Stimulated activated CD8-positive, alpha-beta memory T cell treated with anti-CD3 and anti-CD28 coated beads, Interleukin-4, amount 100 ng/mL, for 24 hours (primary cell): ENCODE results near the gene TSC22D2.

ENCODE experiments used
- DNase-seq: peaks from one replicate; pipeline ENCODE4 v3.0.0-alpha.2; 2020; ENCODE audit warnings: low read depth

TSC22D2 gene

GRCh38 chr3:150408221-150409124 lies at the start of gene TSC22D2:
TSS of gene TSC22D2 (plus strand) at chr3:150408298. CDS start at chr3:150409351, 1,053 bp downstream.
- peak; percentile 97 for DNase-seq

- no peak for DNase-seq
Measured at GRCh38 chr3:150359381-150359780, 48.7 kb upstream of the TSC22D2 start.

- no peak for DNase-seq
Measured at GRCh38 chr3:150360966-150361365, 47.1 kb upstream of the TSC22D2 start.

GRCh38 chr3:150362515-150363302 lies 45.4 kb upstream of the TSC22D2 start:
- no peak for DNase-seq

GRCh38 chr3:150363420-150363819 lies 44.7 kb upstream of the TSC22D2 start:
- DNase-seq, result no peak

- DNase-seq, result no peak
Measured at GRCh38 chr3:150365132-150365604, 42.9 kb upstream of the TSC22D2 start.

GRCh38 chr3:150367757-150368156 lies 40.3 kb upstream of the TSC22D2 start:
- DNase-seq, result no peak

GRCh38 chr3:150370122-150370602 lies 37.9 kb upstream of the TSC22D2 start:
- no peak for DNase-seq

GRCh38 chr3:150370999-150371398 lies 37.1 kb upstream of the TSC22D2 start:
- no peak for DNase-seq

GRCh38 chr3:150371741-150372254 lies 36.3 kb upstream of the TSC22D2 start:
- no peak for DNase-seq

- DNase-seq, result no peak
Measured at GRCh38 chr3:150372320-150372719, 35.8 kb upstream of the TSC22D2 start.

GRCh38 chr3:150372722-150373121 lies 35.4 kb upstream of the TSC22D2 start:
- DNase-seq, result no peak

- no peak for DNase-seq
Measured at GRCh38 chr3:150373234-150373875, 34.7 kb upstream of the TSC22D2 start.

GRCh38 chr3:150374975-150375374 lies 33.1 kb upstream of the TSC22D2 start:
- DNase-seq, result no peak

- no peak for DNase-seq
Measured at GRCh38 chr3:150376001-150376848, 31.9 kb upstream of the TSC22D2 start.

GRCh38 chr3:150377601-150378300 lies 30.3 kb upstream of the TSC22D2 start:
- DNase-seq, result no peak

GRCh38 chr3:150378301-150378748 lies 29.8 kb upstream of the TSC22D2 start:
- no peak for DNase-seq

- no peak for DNase-seq
Measured at GRCh38 chr3:150379469-150379868, 28.6 kb upstream of the TSC22D2 start.

- DNase-seq, result no peak
Measured at GRCh38 chr3:150384296-150385212, 23.5 kb upstream of the TSC22D2 start.
